HG02623 (cell line): ENCODE measurements around the gene GATAD2A.

Experiments used
- ATAC-seq: cut with Tn5 transposase; IDR thresholded peaks from one replicate; pipeline ENCODE4 v1.9.1; 2021; ENCODE audit warnings: moderate library complexity; ENCODE audit not compliant: unreplicated experiment

The GATAD2A gene

GRCh38 chr19:19528721-19529490, 123.4 kb downstream of the GATAD2A start, which contains the start of gene YJEFN3:
YJEFN3 (plus strand) TSS chr19:19528911; CDS start chr19:19528933, 22 bp downstream.
- no peak for ATAC-seq

- no peak for ATAC-seq
Measured at GRCh38 chr19:19529783-19530422, 124.4 kb downstream of the GATAD2A start.

GRCh38 chr19:19530423-19530804, 124.9 kb downstream of the GATAD2A start:
- no peak for ATAC-seq

GRCh38 chr19:19530889-19531288, 125.4 kb downstream of the GATAD2A start:
- no peak for ATAC-seq

- no peak for ATAC-seq
Measured at GRCh38 chr19:19531951-19532805, 126.7 kb downstream of the GATAD2A start.

- ATAC-seq = no peak
Measured at GRCh38 chr19:19532806-19533701, 127.6 kb downstream of the GATAD2A start.

- no peak for ATAC-seq
Measured at GRCh38 chr19:19533841-19534240, 128.4 kb downstream of the GATAD2A start.

- ATAC-seq = no peak
Measured at GRCh38 chr19:19534556-19535265, 129.2 kb downstream of the GATAD2A start.

- no peak for ATAC-seq
Measured at GRCh38 chr19:19535311-19536191, 130.1 kb downstream of the GATAD2A start.

GRCh38 chr19:19537075-19538048, 131.9 kb downstream of the GATAD2A start:
- no peak for ATAC-seq

GRCh38 chr19:19538061-19538784, 132.7 kb downstream of the GATAD2A start, which contains the start of gene CILP2:
CILP2 (plus strand) TSS chr19:19538265; CDS start chr19:19538350, 85 bp downstream.
- ATAC-seq = no peak

GRCh38 chr19:19538785-19539166, 133.3 kb downstream of the GATAD2A start:
- ATAC-seq = no peak

- no peak for ATAC-seq
Measured at GRCh38 chr19:19539698-19540063, 134.2 kb downstream of the GATAD2A start.

- ATAC-seq = no peak
Measured at GRCh38 chr19:19540064-19540714, 134.7 kb downstream of the GATAD2A start.

GRCh38 chr19:19540715-19541515, 135.4 kb downstream of the GATAD2A start:
- ATAC-seq = no peak

GRCh38 chr19:19541616-19542015, 136.1 kb downstream of the GATAD2A start:
- no peak for ATAC-seq
